Upper lobe of left lung (tissue), 4 donors: ENCODE results near the gene TYMP.

Experiments
- CTCF ChIP-seq, 6 experiments: fragments of 450-650 bp in 4 of 6; fragments of 200-600 bp in 2 of 6; sonication (generic) in 2 of 6; IDR thresholded peaks; one replicate each; pipeline ENCODE4 v1.5.1; 2016 to 2019; ENCODE audit warnings: antibody characterized with exemption in 6 of 6
- EP300 ChIP-seq, 4 donors: sonication (generic); formaldehyde crosslinking; IDR thresholded peaks; one replicate each; pipeline ENCODE4 v1.5.1; 2017; ENCODE audit warnings: antibody characterized with exemption in 4 of 4, control low read depth in 2 of 4
- POLR2A ChIP-seq, 4 donors: fragments of 450-650 bp; IDR thresholded peaks; one replicate each; pipeline ENCODE4 v1.5.1; 2016 to 2017; ENCODE audit warnings: antibody characterized with exemption in 4 of 4, mild to moderate bottlenecking in 2 of 4
- POLR2AphosphoS5 ChIP-seq, 2 donors: sonication (generic); formaldehyde crosslinking; IDR thresholded peaks; one replicate each; pipeline ENCODE4 v1.5.1; 2017; ENCODE audit warnings: antibody characterized with exemption in 2 of 2

DNA sequence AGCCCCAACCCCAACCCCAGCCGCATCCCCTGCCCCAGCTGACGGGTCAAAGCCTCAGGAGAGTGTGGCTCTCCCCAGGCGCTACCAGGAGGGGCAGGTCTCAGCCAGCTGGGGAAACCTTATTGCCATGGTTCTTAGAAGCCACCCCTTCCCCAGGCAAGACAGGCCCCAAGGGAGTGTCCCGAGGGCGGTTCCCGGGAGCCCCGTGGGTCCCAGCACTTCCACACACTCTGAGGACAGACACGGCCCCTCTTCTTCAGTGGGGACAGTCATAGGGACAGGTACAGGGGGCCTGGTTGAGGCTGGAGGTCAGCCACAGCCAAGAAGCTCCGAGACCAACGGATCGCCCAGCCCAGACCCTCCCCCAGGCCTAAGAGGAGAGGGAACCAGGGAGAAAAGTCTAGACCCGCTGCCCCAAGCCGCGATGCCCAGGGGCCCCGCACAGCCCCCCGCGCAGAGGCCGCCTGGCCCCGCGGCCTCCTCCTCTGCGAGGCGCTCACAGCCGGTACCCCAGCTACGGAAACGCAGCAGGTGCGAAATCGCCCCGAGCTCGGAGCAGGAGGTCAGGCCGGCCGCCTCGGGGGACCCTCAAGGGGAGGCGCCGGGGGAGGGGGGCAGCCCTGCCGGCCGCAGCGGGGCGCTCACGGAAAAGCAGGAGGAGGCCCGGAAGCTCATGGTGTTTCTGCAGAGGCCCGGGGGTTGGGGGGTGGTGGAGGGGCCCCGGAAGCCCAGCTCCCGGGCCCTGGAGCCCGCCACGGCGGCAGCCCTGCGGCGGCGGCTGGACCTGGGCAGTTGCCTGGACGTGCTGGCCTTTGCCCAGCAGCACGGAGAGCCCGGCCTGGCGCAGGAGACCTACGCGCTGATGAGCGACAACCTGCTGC, 18.5 kb upstream of the TYMP start:
- TF ChIP-seq POLR2AphosphoS5 (IDR thresholded peaks at IDR 0.05): no peak
- TF ChIP-seq CTCF (IDR thresholded peaks at IDR 0.05): peak in 2 of 6 experiments; percentile 6 to 12
- no peak for TF ChIP-seq POLR2A (IDR thresholded peaks at IDR 0.05)
- no peak for TF ChIP-seq EP300 (IDR thresholded peaks at IDR 0.05)
